ENCODE data around the gene TTC23. TPM values are rescaled to one million over a fixed set of nuclear protein-coding genes. Genes with fewer than 3 reads are reported as not detected.

Gene TTC23
- total RNA-seq, 1 donor from 2014 or later = 19.1 TPM

GRCh38 chr15:99151156-99151555 lies 98.2 kb downstream of the TTC23 start:
- intact Hi-C loops (cut with DNase I) = no loop called here
- H3K4me3 ChIP-seq = no peak overlapping the region

GRCh38 chr15:99149366-99149765 lies 100.0 kb downstream of the TTC23 start:
- intact Hi-C loops (cut with DNase I) = no loop called here
- H3K27ac ChIP-seq = no peak overlapping the region
- no peaks in the 10 kb centered on the region for H3K9me3 ChIP-seq
- ATAC-seq (peak; percentile 12), DNase-seq (no peak)
- no peaks in the 10 kb centered on the region for H3K4me1 ChIP-seq
- TF ChIP-seq CTCF (IDR thresholded peaks at IDR 0.05) = no peak
- peaks cover 8% of the 10 kb centered on the region for H3K36me3 ChIP-seq
- H3K27me3 ChIP-seq = no peaks in the 10 kb centered on the region
- H3K4me3 ChIP-seq = no peak overlapping the region

More at GRCh38 chr15:99151156-99151555, 98.2 kb downstream of the TTC23 start:
- no peak overlapping the region for H3K27ac ChIP-seq
- peaks cover 17% of the 10 kb centered on the region for H3K36me3 ChIP-seq
- H3K4me1 ChIP-seq = no peaks in the 10 kb centered on the region
- no peak for DNase-seq
- H3K9me3 ChIP-seq = no peaks in the 10 kb centered on the region
- H3K27me3 ChIP-seq = no peaks in the 10 kb centered on the region
- TF ChIP-seq CTCF (IDR thresholded peaks at IDR 0.05) = no peak
- ATAC-seq = no peak

- no peaks in the 10 kb centered on the region for H3K27me3 ChIP-seq
- H3K9me3 ChIP-seq = no peaks in the 10 kb centered on the region
- no peaks in the 10 kb centered on the region for H3K4me1 ChIP-seq
- ATAC-seq = no peak
- H3K36me3 ChIP-seq = peaks cover 5% of the 10 kb centered on the region
- H3K27ac ChIP-seq = no peak overlapping the region
- no peak for DNase-seq
- intact Hi-C loops (cut with DNase I) = no loop called here
- H3K4me3 ChIP-seq = no peak overlapping the region
- no peak for TF ChIP-seq CTCF (IDR thresholded peaks at IDR 0.05)
Observed at GRCh38 chr15:99148851-99149276, 100.5 kb downstream of the TTC23 start.

- Histone ChIP-seq H3K36me3 (peaks cover 5% of the 10 kb centered on the region), H3K27ac (no peak overlapping the region), H3K27me3 (no peaks in the 10 kb centered on the region), H3K9me3 (no peaks in the 10 kb centered on the region), H3K4me3 (no peak overlapping the region), H3K4me1 (no peaks in the 10 kb centered on the region)
- intact Hi-C loops (cut with DNase I) = no loop called here
- ATAC-seq (no peak), DNase-seq (no peak)
- TF ChIP-seq CTCF (IDR thresholded peaks at IDR 0.05) = no peak
Observed at GRCh38 chr15:99146661-99147060, 102.7 kb downstream of the TTC23 start.

GRCh38 chr15:99145778-99146177 lies 103.6 kb downstream of the TTC23 start:
- Histone ChIP-seq H3K9me3 (no peaks in the 10 kb centered on the region), H3K4me3 (no peak overlapping the region), H3K27ac (no peak overlapping the region), H3K4me1 (no peaks in the 10 kb centered on the region), H3K27me3 (no peaks in the 10 kb centered on the region), H3K36me3 (peaks cover under 1% of the 10 kb centered on the region)
- ATAC-seq (no peak), DNase-seq (no peak)
- no peak for TF ChIP-seq CTCF (IDR thresholded peaks at IDR 0.05)
- intact Hi-C loops (cut with DNase I) = no loop called here

- Histone ChIP-seq H3K36me3 (no peaks in the 10 kb centered on the region), H3K27me3 (no peaks in the 10 kb centered on the region), H3K27ac (no peak overlapping the region), H3K4me3 (no peak overlapping the region), H3K9me3 (no peaks in the 10 kb centered on the region), H3K4me1 (no peaks in the 10 kb centered on the region)
- DNase-seq (no peak), ATAC-seq (no peak)
- intact Hi-C loops (cut with DNase I) = no loop called here
- TF ChIP-seq CTCF (IDR thresholded peaks at IDR 0.05) = no peak
Observed at GRCh38 chr15:99145005-99145404, 104.4 kb downstream of the TTC23 start.

Data from upper lobe of right lung (tissue), 1 donor.